Forelimb muscle (tissue), 1 donor: ENCODE measurements around the gene EPHA3. TPM values are rescaled to one million over a fixed set of nuclear protein-coding genes. Genes with fewer than 3 reads are reported as not detected.

Experiments
- DNase-seq: peaks from one replicate; pipeline ENCODE4 v3.0.0-alpha.2; 2013; ENCODE audit warnings: low read depth
- polyA plus RNA-seq: library from polyadenylated mRNA; unstranded; fragments of 120-200 nt; gene quantifications from one replicate; pipeline ENCODE4 v1.2.1, GENCODE V29; 2013; ENCODE audit not compliant: insufficient read length

Gene EPHA3
- polyA plus RNA-seq, 1 donor, result 13.8 TPM

- DNase-seq, result no peak
Measured at GRCh38 chr3:89362496-89362895, 255.1 kb downstream of the EPHA3 start.

GRCh38 chr3:89363171-89363570, 255.8 kb downstream of the EPHA3 start:
- DNase-seq, result no peak

GRCh38 chr3:89364314-89364713, 256.9 kb downstream of the EPHA3 start:
- DNase-seq, result peak; percentile 28

- DNase-seq, result no peak
Measured at GRCh38 chr3:89367166-89367565, 259.7 kb downstream of the EPHA3 start.

- DNase-seq, result no peak
Measured at GRCh38 chr3:89368846-89369245, 261.4 kb downstream of the EPHA3 start.

GRCh38 chr3:89372456-89372855, 265.0 kb downstream of the EPHA3 start:
- peak; percentile 35 for DNase-seq

DNA sequence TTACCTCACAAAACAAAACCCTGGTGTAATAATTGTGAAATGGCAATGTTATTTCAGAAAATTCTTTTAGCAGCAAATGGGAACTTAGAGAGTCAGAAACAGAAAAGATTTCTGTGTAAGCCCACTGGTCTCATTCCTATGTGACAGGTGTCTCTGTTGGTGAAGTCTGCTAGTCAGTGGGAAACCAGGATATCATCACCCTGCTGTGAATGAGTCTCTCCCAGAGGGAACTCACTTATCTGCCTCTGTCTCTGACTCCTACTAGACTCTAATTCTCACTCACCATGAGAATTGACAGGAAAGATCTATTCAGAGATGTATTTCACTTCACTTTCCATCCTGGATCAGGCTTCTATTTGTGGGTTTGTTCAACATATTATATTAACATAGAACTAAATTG, 266.0 kb downstream of the EPHA3 start:
- no peak for DNase-seq

- no peak for DNase-seq
Measured at GRCh38 chr3:89375451-89375850, 268.0 kb downstream of the EPHA3 start.

DNA sequence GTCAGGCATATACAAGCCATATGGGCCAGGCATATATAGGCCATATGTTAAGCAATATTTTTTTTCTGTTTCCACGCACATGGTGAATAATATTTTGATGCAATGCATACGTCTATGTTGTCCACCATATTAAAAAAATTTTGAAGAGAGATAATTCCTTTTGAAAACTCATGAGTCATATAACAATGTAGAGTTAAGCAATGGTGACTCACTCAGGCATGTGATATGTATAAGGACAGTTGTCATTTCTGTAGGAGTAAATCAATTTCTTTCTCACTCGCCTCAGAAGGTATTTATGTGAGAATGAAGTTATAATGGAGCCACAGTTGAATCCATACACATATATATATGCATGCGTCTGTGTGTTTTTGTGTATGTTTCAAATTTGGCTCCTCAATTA, 272.6 kb downstream of the EPHA3 start:
- no peak for DNase-seq

DNA sequence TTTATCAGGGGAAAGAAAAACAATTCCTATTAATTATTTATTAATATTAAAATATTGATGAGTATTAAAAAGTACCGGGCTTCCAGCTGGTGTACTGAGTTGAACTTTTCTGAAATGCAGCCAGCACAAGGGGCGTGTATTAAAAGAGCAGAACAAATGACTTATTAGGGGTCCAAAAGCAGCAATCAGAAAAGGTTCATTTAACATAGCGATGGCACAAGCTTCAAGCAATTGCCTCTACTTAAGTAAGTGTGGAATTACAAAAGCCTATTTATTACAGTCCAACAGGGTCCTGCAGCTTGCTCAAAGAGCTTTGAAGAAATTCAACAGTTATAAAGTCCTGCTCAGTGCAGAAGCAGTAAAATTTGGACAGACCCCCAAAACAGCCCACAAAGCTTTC, 285.6 kb downstream of the EPHA3 start:
- DNase-seq, result no peak

GRCh38 chr3:89395456-89395855, 288.0 kb downstream of the EPHA3 start:
- DNase-seq, result no peak

DNA sequence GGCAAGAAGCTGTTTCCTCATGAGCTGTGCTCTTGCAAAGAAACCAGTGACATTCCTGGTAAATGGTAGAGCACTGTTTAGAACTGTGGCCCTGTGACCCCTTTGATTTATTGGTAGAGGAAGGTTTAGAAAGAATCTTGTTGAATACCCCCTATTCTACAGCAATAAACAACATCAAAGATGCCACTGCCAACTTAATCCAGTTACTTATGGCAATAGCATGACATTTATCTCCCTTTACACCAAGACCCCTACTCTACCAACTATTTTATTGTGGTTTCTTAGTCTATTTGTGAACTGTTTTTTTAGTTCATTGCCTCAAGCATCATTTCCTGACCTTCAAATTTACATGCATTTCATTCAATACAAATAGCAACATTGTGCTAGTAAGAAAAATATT, 288.6 kb downstream of the EPHA3 start:
- DNase-seq, result no peak

GRCh38 chr3:89402051-89402450, 294.6 kb downstream of the EPHA3 start:
- no peak for DNase-seq

DNA sequence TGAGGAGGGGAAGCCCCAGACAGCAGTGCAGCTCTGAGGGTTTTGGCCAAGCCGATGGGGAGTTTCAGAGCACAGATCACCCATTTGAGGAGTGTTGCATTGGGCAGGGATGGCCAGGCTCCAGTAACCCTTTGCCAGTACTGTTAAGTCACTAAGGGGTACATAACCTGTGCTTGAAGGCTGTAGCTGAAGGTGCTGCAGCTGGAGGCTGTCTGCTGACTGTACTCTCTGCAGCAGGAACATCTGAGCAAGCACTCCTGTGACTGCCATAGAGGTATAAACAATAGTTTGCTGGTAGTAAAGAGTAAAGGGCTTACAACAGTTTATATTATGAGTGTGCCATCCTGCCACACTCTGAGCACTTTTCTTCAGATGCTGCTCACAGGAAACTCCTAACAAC, 297.8 kb downstream of the EPHA3 start:
- no peak for DNase-seq

GRCh38 chr3:89405593-89405992, 298.2 kb downstream of the EPHA3 start:
- no peak for DNase-seq

- no peak for DNase-seq
Measured at GRCh38 chr3:89411201-89411600, 303.8 kb downstream of the EPHA3 start.

- DNase-seq, result no peak
Measured at GRCh38 chr3:89414270-89414669, 306.8 kb downstream of the EPHA3 start.

- no peak for DNase-seq
Measured at GRCh38 chr3:89419647-89420241, 312.3 kb downstream of the EPHA3 start.

DNA sequence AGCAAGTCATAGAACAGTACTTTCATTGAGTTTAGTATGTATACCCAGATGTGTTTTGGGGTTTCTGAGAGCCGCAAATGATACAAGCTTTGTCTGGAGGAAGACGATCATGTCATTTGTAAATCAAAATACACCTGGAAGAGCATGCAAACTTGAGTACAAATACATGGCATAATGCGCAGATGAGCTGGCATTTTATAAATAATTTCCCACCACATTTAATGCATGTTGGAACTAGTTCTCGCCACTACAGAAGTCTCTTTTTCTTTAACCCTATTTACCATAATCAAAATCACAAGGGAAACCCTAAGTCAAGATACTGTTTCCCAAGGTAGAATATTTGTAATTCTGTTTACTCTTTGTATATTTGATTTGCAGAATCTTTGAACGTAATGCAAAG, 318.6 kb downstream of the EPHA3 start:
- DNase-seq, result no peak

DNA sequence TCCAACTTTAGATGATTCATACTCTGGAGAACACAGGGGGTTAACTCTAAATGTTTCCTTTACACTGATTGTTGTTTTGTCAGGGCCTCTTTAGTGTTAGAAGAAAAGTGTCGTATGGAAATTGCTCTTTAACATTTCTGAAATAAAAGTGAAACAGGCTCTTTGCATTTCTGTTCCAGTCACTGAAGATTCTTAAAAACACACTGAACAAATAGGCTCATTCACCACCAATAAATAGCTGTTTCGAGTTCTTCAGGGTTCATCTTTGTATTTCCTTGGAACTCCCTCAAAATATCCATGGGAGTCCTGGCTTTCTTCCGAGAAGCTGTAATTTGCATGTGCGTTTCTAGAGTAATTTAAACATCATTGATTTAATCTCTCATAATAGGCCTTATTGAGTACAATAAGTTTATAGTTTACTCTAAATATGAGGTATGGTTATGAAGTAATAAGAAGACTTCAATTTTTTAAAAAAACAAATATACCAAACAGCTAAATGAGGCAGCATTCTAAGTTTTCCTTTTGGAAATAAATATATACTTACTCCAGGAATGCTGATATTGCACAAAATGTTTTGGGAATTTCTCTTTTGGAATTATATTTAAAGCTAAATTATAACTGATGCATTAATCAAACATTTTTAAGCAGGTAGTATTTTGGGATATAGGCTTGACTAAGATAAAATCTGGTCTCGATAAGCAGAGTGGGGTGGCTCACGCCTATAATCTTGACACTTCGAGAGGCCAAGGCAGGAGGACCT, 327.4 kb downstream of the EPHA3 start:
- DNase-seq, result no peak

DNA sequence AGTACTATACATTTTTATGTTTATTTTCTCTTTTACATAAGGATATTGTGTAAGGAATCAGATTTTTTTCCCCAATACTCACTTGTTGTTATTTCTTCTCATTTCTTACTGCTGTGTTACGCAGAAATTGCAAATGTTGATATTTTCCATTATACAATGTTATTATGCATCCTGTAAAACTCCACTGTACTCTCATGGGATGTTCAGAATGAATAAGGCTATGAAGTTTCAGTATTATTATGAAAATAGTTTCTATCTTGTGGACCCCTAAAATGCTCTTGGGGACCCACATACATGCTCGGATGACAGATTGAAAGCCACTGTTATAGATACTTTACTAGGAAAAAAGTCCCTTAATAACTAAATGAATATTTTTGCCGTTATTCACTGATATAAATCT, 329.4 kb downstream of the EPHA3 start:
- no peak for DNase-seq

DNA sequence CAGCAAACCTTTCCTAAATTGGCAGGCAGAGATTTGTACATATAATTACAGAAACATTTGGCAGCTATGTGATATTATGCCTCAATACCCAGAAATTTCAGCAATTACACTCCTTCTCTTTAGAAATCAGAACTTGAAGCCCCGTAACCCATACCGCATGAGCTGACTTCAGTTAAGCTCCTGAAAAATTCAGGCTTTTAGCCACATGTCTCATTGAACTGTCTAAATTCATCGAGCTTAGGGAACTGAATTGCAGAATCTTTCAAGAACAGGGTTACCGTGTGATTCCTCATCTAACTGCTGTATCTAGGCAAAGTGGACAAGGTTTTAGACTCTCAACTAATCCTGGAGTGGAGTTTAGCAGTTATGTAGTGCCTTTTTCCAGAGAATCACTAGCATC, 333.0 kb downstream of the EPHA3 start:
- no peak for DNase-seq

- no peak for DNase-seq
Measured at GRCh38 chr3:89441141-89441540, 333.7 kb downstream of the EPHA3 start.

DNA sequence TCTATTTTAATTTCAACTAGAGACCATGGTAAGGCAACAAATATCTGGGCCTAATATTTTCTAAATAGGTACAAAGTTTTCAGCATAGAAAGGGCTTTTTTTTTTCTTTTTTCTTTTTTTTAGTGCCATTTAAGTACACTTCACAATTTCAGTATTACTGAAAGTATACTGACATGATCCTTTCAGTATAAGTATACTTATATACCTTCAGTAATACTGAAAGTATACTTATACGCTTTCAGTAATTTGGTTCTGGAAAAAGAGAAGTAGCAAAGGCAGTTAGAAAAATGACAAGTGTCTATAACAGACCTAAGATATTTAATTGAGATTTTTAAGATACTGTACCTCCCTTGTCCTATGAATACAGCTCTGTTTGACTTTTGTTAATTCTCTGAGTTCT, 339.2 kb downstream of the EPHA3 start:
- DNase-seq, result no peak
